OCI-LY3 (cell line): ENCODE data around the gene MREG.
"Not testable (repeated sequence)": the region's sequence is repeated elsewhere in the genome, so short reads cannot be mapped to it uniquely, and the experiment has no call there.

Experiments used
- H2AFZ ChIP-seq: fragments of 200-600, 300-600 bp; shearing (Covaris generic); 2 replicates; pipeline ENCODE4 v1.6.0; 2014; ENCODE audit warnings: antibody characterized with exemption, low read depth, low read length
- H3K27ac ChIP-seq: fragments of 200-600, 300-600 bp; sonication (generic); 2 replicates; pipeline ENCODE4 v1.5.1; 2014; ENCODE audit warnings: mild to moderate bottlenecking, low read length, moderate library complexity, mixed read lengths
- H3K27me3 ChIP-seq: fragments of 200-600, 300-600 bp; sonication (generic); 2 replicates; pipeline ENCODE4 v1.6.1; 2014; ENCODE audit warnings: low read depth, low read length, mixed read lengths
- H3K36me3 ChIP-seq: fragments of 200-600, 300-600 bp; sonication (generic); replicated peaks from 2 replicates; pipeline ENCODE3; 2014; ENCODE audit warnings: low read depth, low read length, mixed read lengths
- H3K4me1 ChIP-seq: fragments of 300-600, 200-600 bp; sonication (generic); 2 replicates; pipeline ENCODE4 v1.6.1; 2014; ENCODE audit warnings: low read length, mixed read lengths
- H3K4me2 ChIP-seq: fragments of 200-600, 300-600 bp; sonication (generic); 2 replicates; pipeline ENCODE4 v1.6.1; 2014; ENCODE audit warnings: low read length, mixed read lengths
- H3K4me3 ChIP-seq: fragments of 300-600, 200-600 bp; sonication (generic); 2 replicates; pipeline ENCODE4 v1.5.1; 2014; ENCODE audit warnings: antibody characterized with exemption, mild to moderate bottlenecking, low read length, moderate library complexity
- H3K79me2 ChIP-seq: fragments of 300-600, 200-600 bp; shearing (Covaris generic); 2 replicates; pipeline ENCODE4 v1.6.1; 2014; ENCODE audit warnings: mild to moderate bottlenecking, low read length, mixed read lengths
- H3K9ac ChIP-seq: fragments of 300-600, 200-600 bp; shearing (Covaris generic); 2 replicates; pipeline ENCODE4 v1.6.0; 2014; ENCODE audit warnings: mild to moderate bottlenecking, low read length, moderate library complexity
- H3K9me3 ChIP-seq: fragments of 200-600, 300-600 bp; shearing (Covaris generic); 2 replicates; pipeline ENCODE4 v1.6.1; 2014; ENCODE audit warnings: low read length, mixed read lengths; ENCODE audit not compliant: insufficient read depth
- H4K20me1 ChIP-seq: fragments of 200-600, 300-600 bp; sonication (generic); 2 replicates; pipeline ENCODE4 v1.6.1; 2016; ENCODE audit warnings: low read length, mixed read lengths; ENCODE audit not compliant: insufficient read depth
- CTCF ChIP-seq: fragments of 200-600, 300-600 bp; sonication (generic); IDR thresholded peaks from 2 replicates; pipeline ENCODE4 v1.5.1; 2014; ENCODE audit warnings: antibody characterized with exemption, low read length, low read depth
- EZH2phosphoT487 ChIP-seq: fragments of 200-600 bp; shearing (Covaris generic); IDR thresholded peaks from 2 replicates; pipeline ENCODE4 v1.6.1; 2018; ENCODE audit warnings: antibody characterized with exemption, mixed run types, low read depth

MREG gene

DNA sequence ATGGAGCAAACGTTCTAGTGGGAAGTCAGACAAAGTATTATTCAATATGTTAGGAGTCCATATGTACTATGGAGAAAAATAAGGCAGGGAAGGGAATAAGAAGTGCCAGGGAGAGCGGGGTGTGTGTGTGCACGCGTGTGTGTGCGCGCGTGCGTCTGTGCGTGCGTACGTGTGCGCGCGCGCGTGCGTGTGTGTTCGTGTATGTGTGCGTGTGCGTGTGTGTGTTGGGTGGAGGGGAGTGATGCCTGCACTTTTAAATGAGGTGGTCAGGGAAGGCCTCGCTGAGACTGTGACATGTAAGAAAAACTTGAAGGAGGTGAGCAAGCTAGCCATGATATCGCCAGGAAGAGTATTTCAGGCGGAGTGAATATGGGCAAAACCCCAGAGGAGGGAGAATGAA lies 1.6 kb upstream of the MREG start:
- H2AFZ ChIP-seq: no peak overlapping the region
- TF ChIP-seq CTCF (no peak), EZH2phosphoT487 (no peak)
- H3K4me2 ChIP-seq: peak overlapping the region; percentile 71
- peaks cover 8% of the 10 kb centered on the region for H3K36me3 ChIP-seq
- peaks cover 51% of the 10 kb centered on the region for H3K79me2 ChIP-seq
- H3K4me3 ChIP-seq: peak overlapping the region; percentile 33; the same call in 1 of the 2 replicates
- H3K9ac ChIP-seq: peak overlapping the region; percentile 59; the same call in 1 of the 2 replicates
- no peaks in the 10 kb centered on the region for H3K27me3 ChIP-seq
- H3K27ac ChIP-seq: peak overlapping the region; percentile 98
- H4K20me1 ChIP-seq: peaks cover 7% of the 10 kb centered on the region
- H3K4me1 ChIP-seq: peaks cover 61% of the 10 kb centered on the region
- no peaks in the 10 kb centered on the region for H3K9me3 ChIP-seq

- H3K79me2 ChIP-seq: peaks cover 61% of the 10 kb centered on the region
- H3K4me1 ChIP-seq: peaks cover 67% of the 10 kb centered on the region
- H3K27ac ChIP-seq: peak overlapping the region; percentile 85
- H3K4me2 ChIP-seq: peak overlapping the region; percentile 57
- peaks cover 12% of the 10 kb centered on the region for H3K36me3 ChIP-seq
- peak overlapping the region; percentile 98 for H3K4me3 ChIP-seq
- H3K27me3 ChIP-seq: no peaks in the 10 kb centered on the region
- peaks cover 14% of the 10 kb centered on the region for H4K20me1 ChIP-seq
- peak overlapping the region; percentile 29; the same call in 1 of the 2 replicates for H3K9ac ChIP-seq
- H3K9me3 ChIP-seq: no peaks in the 10 kb centered on the region
- no peak overlapping the region for H2AFZ ChIP-seq
- TF ChIP-seq EZH2phosphoT487: no peak
Observed at GRCh38 chr2:216014006-216014405, 655 bp upstream of the MREG start.

DNA sequence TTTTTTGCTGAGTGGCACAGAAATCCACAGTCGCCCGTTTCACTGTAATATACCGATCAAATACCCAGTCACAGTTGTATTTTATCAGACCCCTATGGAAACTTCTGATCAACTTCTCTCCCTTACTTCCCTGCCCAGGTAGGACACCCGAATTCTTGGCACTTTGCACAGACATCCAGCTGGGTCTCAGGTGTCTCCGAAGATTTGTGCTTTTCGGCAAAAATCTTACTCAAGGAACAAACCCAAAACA lies 596 bp downstream of the MREG start:
- Histone ChIP-seq H3K4me3 (peak overlapping the region; percentile 98), H3K4me1 (peaks cover 61% of the 10 kb centered on the region), H3K4me2 (peak overlapping the region; percentile 95), H3K79me2 (peaks cover 68% of the 10 kb centered on the region), H3K9ac (peak overlapping the region; percentile 97), H3K9me3 (no peaks in the 10 kb centered on the region), H3K27ac (peak overlapping the region; percentile 85), H3K27me3 (no peaks in the 10 kb centered on the region), H3K36me3 (peaks cover 12% of the 10 kb centered on the region), H4K20me1 (peaks cover 20% of the 10 kb centered on the region), H2AFZ (no peak overlapping the region)
- no peak for TF ChIP-seq EZH2phosphoT487
- TF ChIP-seq CTCF: no peak

- Histone ChIP-seq H4K20me1 (peaks cover 20% of the 10 kb centered on the region), H3K27ac (peak overlapping the region; percentile 85), H3K9me3 (no peaks in the 10 kb centered on the region), H3K79me2 (peaks cover 72% of the 10 kb centered on the region), H3K4me2 (peak overlapping the region; percentile 95), H3K27me3 (no peaks in the 10 kb centered on the region), H3K9ac (peak overlapping the region; percentile 97), H3K4me1 (peaks cover 58% of the 10 kb centered on the region), H3K36me3 (peaks cover 12% of the 10 kb centered on the region), H2AFZ (no peak overlapping the region), H3K4me3 (peak overlapping the region; percentile 98)
- TF ChIP-seq EZH2phosphoT487 (no peak), CTCF (no peak)
Observed at GRCh38 chr2:216012133-216012829, 1.1 kb downstream of the MREG start.

DNA sequence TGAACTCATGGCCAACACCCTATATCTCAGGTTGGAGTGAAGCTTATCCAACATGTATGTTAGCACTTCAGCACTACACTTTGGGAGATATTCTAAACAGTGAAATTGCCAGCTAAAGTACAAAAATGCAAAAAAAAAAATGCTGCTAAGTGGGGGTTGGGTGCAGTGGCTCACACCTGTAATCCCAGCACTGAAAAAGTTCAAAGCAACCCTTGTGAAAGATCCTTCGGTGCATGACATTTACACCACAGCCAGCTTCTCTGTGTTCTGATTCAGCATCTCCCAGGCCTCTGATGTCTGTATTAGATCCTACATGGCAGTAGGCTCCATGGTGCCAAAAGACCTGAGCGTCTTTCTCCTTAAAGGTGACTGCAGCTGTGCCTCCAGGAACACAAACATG lies 4.1 kb downstream of the MREG start:
- not testable (repeated sequence) for H3K4me3 ChIP-seq, H3K9me3 ChIP-seq, H3K9ac ChIP-seq, H3K27ac ChIP-seq, H3K27me3 ChIP-seq, H2AFZ ChIP-seq
- peak overlapping the region; percentile 27 for H3K4me2 ChIP-seq
- peaks cover 13% of the 10 kb centered on the region for H3K36me3 ChIP-seq
- H3K4me1 ChIP-seq: peaks cover 59% of the 10 kb centered on the region
- peaks cover 44% of the 10 kb centered on the region for H4K20me1 ChIP-seq
- H3K79me2 ChIP-seq: peaks cover 96% of the 10 kb centered on the region
